GM23338 (cell line): ENCODE measurements around the gene RPGRIP1L. TPM values are rescaled to one million over a fixed set of nuclear protein-coding genes. Genes with fewer than 3 reads are reported as not detected.

ENCODE experiments used
- ATAC-seq: fragments of 200-7000 bp; cut with Tn5 transposase; 3 replicates; pipeline ENCODE4 v1.9.1; 2020
- DNase-seq: peaks from one replicate; pipeline ENCODE4 v3.0.0-alpha.2; 2015; ENCODE audit warnings: low spot score
- H2AFZ ChIP-seq: fragments of 200-600 bp; sonication (generic); 2 replicates; pipeline ENCODE4 v1.8.0; 2016; ENCODE audit warnings: antibody characterized with exemption, mild to moderate bottlenecking, moderate library complexity
- H3F3A ChIP-seq: fragments of 200-600 bp; sonication (generic); replicated peaks from 2 replicates; pipeline ENCODE4 v1.8.0; 2017; ENCODE audit warnings: antibody characterized with exemption, mixed run types, low read depth
- H3K27ac ChIP-seq: fragments of 200-600 bp; sonication (generic); 2 replicates; pipeline ENCODE4 v1.6.1; 2016; ENCODE audit warnings: low read depth
- H3K27me3 ChIP-seq: fragments of 200-600 bp; sonication (generic); 2 replicates; pipeline ENCODE4 v1.8.0; 2016; ENCODE audit warnings: mild to moderate bottlenecking, mixed run types, moderate library complexity; ENCODE audit not compliant: insufficient read depth
- H3K36me3 ChIP-seq: fragments of 200-600 bp; sonication (generic); 2 replicates; pipeline ENCODE4 v1.8.0; 2016; ENCODE audit warnings: mild to moderate bottlenecking; ENCODE audit not compliant: insufficient read depth
- H3K4me1 ChIP-seq: fragments of 200-600 bp; sonication (generic); 2 replicates; pipeline ENCODE4 v1.8.0; 2016; ENCODE audit warnings: mild to moderate bottlenecking, moderate library complexity; ENCODE audit not compliant: insufficient read depth
- H3K4me2 ChIP-seq: fragments of 200-600 bp; sonication (generic); 2 replicates; pipeline ENCODE4 v1.7.1; 2017; ENCODE audit warnings: mixed run types
- H3K4me3 ChIP-seq: fragments of 200-600 bp; sonication (generic); 2 replicates; pipeline ENCODE4 v1.6.1; 2016; ENCODE audit warnings: mixed run types
- H3K79me2 ChIP-seq: fragments of 200-600 bp; sonication (generic); replicated peaks from 2 replicates; pipeline ENCODE4 v1.8.0; 2017; ENCODE audit warnings: mild to moderate bottlenecking; ENCODE audit not compliant: insufficient read depth
- H3K9me2 ChIP-seq: fragments of 200-600 bp; sonication (generic); 2 replicates; pipeline ENCODE4 v1.8.0; 2017; ENCODE audit not compliant: insufficient read depth
- H4K20me1 ChIP-seq: fragments of 200-600 bp; sonication (generic); replicated peaks from 2 replicates; pipeline ENCODE4 v1.8.0; 2017; ENCODE audit warnings: mild to moderate bottlenecking; ENCODE audit not compliant: insufficient read depth
- H3K27ac Mint-ChIP-seq: 2 replicates; pipeline ENCODE4 v1.8.0; 2020; ENCODE audit warnings: inconsistent platforms, mild to moderate bottlenecking, moderate library complexity, mixed read lengths
- H3K27me3 Mint-ChIP-seq: 3 replicates; pipeline ENCODE4 v1.8.0; 2022; ENCODE audit warnings: low read depth, mild to moderate bottlenecking, moderate library complexity, mixed read lengths, inconsistent platforms; ENCODE audit not compliant: insufficient read depth, poor library complexity
- H3K36me3 Mint-ChIP-seq: 3 replicates; pipeline ENCODE4 v1.8.0; 2021; ENCODE audit warnings: low read depth, mild to moderate bottlenecking, inconsistent platforms, moderate library complexity, mixed read lengths
- H3K4me1 Mint-ChIP-seq: 3 replicates; pipeline ENCODE4 v1.8.0; 2020; ENCODE audit warnings: mild to moderate bottlenecking, inconsistent platforms, mixed read lengths
- H3K4me3 Mint-ChIP-seq: 3 replicates; pipeline ENCODE4 v1.8.0; 2021; ENCODE audit warnings: moderate library complexity, mild to moderate bottlenecking, inconsistent platforms, mixed read lengths
- H3K9me3 Mint-ChIP-seq: 3 replicates; pipeline ENCODE4 v1.8.0; 2020; ENCODE audit warnings: moderate library complexity, mild to moderate bottlenecking, inconsistent platforms, mixed read lengths
- CREB1 ChIP-seq: fragments of 250-450 bp; sonication (Bioruptor Pico); IDR thresholded peaks from 2 replicates; pipeline ENCODE4 v1.5.0; 2020; ENCODE audit warnings: low read depth, mild to moderate bottlenecking, moderate library complexity
- CTCF ChIP-seq, 2 experiments: fragments of 200-600 bp in 1 of 2; sonication (generic) in 1 of 2; conservative IDR thresholded peaks; 2 replicates each; pipeline versions ENCODE4 v1.5.1 to v1.6.1; 2016 to 2017; ENCODE audit warnings: antibody characterized with exemption in 2 of 2, low read depth in 2 of 2, mild to moderate bottlenecking in 2 of 2, moderate library complexity in 1 of 2
- EZH2phosphoT487 ChIP-seq: fragments of 200-600 bp; sonication (generic); IDR thresholded peaks from one replicate; pipeline ENCODE4 v1.8.1; 2018; ENCODE audit warnings: antibody characterized with exemption; ENCODE audit not compliant: unreplicated experiment
- POLR2AphosphoS5 ChIP-seq: IDR thresholded peaks from 2 replicates; pipeline ENCODE4 v1.6.1; 2016; ENCODE audit warnings: antibody characterized with exemption, low read depth
- ZNF114 ChIP-seq: fragments of 250-450 bp; sonication (Bioruptor Pico); IDR thresholded peaks from 2 replicates; pipeline ENCODE4 v1.5.0; 2020; ENCODE audit warnings: mild to moderate bottlenecking, moderate library complexity
- ZNF462 ChIP-seq: fragments of 250-450 bp; sonication (Bioruptor Pico); IDR thresholded peaks from 2 replicates; pipeline ENCODE4 v1.5.0; 2020; ENCODE audit warnings: mild to moderate bottlenecking, moderate library complexity
- polyA plus RNA-seq: library from polyadenylated mRNA; unstranded; fragments of >200 nt; fragmentation: Nextera tagmentation; extraction: Ambion mirVana; gene quantifications from 2 replicates; pipeline ENCODE4 v1.2.1, GENCODE V29; 2016
- total RNA-seq: library from RNA; depleted of rRNA; stranded (reverse); fragments of >200 nt; shearing (Covaris generic); gene quantifications from 2 replicates; pipeline ENCODE4 v1.2.3, GENCODE V29; 2014
- TF ChIP-seq, protein P1 (sequence below): IDR thresholded peaks from 2 replicates; pipeline ENCODE4 v1.6.1; 2016; ENCODE audit warnings: antibody characterized with exemption

Gene RPGRIP1L
- total and polyA plus RNA-seq, 2 experiments from 2014 or later: 11.4 to 21.3 TPM

- TF ChIP-seq ZNF462 (CRISPR knock-in tag) (no peak), POLR2AphosphoS5 (no peak)
- TF ChIP-seq, protein P1, sequence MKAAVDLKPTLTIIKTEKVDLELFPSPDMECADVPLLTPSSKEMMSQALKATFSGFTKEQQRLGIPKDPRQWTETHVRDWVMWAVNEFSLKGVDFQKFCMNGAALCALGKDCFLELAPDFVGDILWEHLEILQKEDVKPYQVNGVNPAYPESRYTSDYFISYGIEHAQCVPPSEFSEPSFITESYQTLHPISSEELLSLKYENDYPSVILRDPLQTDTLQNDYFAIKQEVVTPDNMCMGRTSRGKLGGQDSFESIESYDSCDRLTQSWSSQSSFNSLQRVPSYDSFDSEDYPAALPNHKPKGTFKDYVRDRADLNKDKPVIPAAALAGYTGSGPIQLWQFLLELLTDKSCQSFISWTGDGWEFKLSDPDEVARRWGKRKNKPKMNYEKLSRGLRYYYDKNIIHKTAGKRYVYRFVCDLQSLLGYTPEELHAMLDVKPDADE: no peak
Observed at GRCh38 chr16:53642094-53642493, 61.6 kb downstream of the RPGRIP1L start (continued).

GRCh38 chr16:53636978-53637377 lies 66.7 kb downstream of the RPGRIP1L start:
- no peaks in the 10 kb centered on the region for H3K79me2 ChIP-seq
- no peak for DNase-seq
- H3K4me1 Mint-ChIP-seq: peaks cover 13% of the 10 kb centered on the region; the same call in 2 of the 3 replicates
- no peak overlapping the region for H3K27ac ChIP-seq
- H3K27me3 ChIP-seq: no peaks in the 10 kb centered on the region
- H3K4me3 Mint-ChIP-seq: no peak overlapping the region
- H3K4me1 ChIP-seq: no peaks in the 10 kb centered on the region
- no peaks in the 10 kb centered on the region for H3F3A ChIP-seq
- no peak for ATAC-seq
- H3K27me3 Mint-ChIP-seq: peaks cover 1% of the 10 kb centered on the region
- 0 out of 3 replicates have a peak, but pooled peaks cover 4% of the 10 kb centered on the region for H3K36me3 Mint-ChIP-seq
- H3K4me3 ChIP-seq: no peak overlapping the region
- no peak overlapping the region for H3K27ac Mint-ChIP-seq
- H3K9me2 ChIP-seq: no peaks in the 10 kb centered on the region
- TF ChIP-seq CREB1 (CRISPR knock-in tag): no peak
- TF ChIP-seq CTCF (conservative IDR thresholded peaks at IDR 0.05; ENCODE audit: low read depth in 2 of 2): no peak
- TF ChIP-seq ZNF462 (CRISPR knock-in tag): no peak
- no peak for TF ChIP-seq EZH2phosphoT487
- no peak for TF ChIP-seq ZNF114
- no peak overlapping the region for H2AFZ ChIP-seq
- H3K36me3 ChIP-seq: no peaks in the 10 kb centered on the region
- no peaks in the 10 kb centered on the region for H3K9me3 Mint-ChIP-seq
- H3K4me2 ChIP-seq: no peak overlapping the region
- no peaks in the 10 kb centered on the region for H4K20me1 ChIP-seq
